Left ventricle myocardium inferior (tissue), 1 donor: ENCODE results near the gene DPF3. TPM values are rescaled to one million over a fixed set of nuclear protein-coding genes. Genes with fewer than 3 reads are reported as not detected.

Experiments
- DNase-seq: peaks from one replicate; pipeline ENCODE4 v3.0.0-alpha.2; 2020
- H3K27ac ChIP-seq: fragments of 200-600 bp; replicated peaks from 2 replicates; pipeline ENCODE4 v1.8.0; 2021
- H3K27me3 ChIP-seq: fragments of 200-600 bp; 2 replicates; pipeline ENCODE4 v1.8.0; 2021; ENCODE audit warnings: low read depth
- H3K36me3 ChIP-seq: fragments of 200-600 bp; 2 replicates; pipeline ENCODE4 v1.8.0; 2021
- H3K4me1 ChIP-seq: fragments of 200-600 bp; 2 replicates; pipeline ENCODE4 v1.8.0; 2021
- H3K4me3 ChIP-seq: fragments of 200-600 bp; 2 replicates; pipeline ENCODE4 v1.8.0; 2021; ENCODE audit warnings: mild to moderate bottlenecking, moderate library complexity
- H3K9me3 ChIP-seq: fragments of 200-600 bp; replicated peaks from 2 replicates; pipeline ENCODE4 v1.8.0; 2021
- intact Hi-C: fragments of 100-400 bp; cut with micrococcal nuclease; formaldehyde crosslinking; loops from one replicate; pipeline ENCODE4 v1.11.0; 2022
- total RNA-seq: library from RNA; stranded (reverse); fragmentation: NEBNext Ultra II Directional; extraction: Animal tissue kit (Norgen Biotek cat#: 25700); gene quantifications from one replicate; pipeline ENCODE4 v1.2.1, GENCODE V29; 2021
- TF ChIP-seq, protein P1 (sequence below): fragments of 200-600 bp; IDR thresholded peaks from 2 replicates; pipeline ENCODE4 v1.8.0; 2021; ENCODE audit warnings: antibody characterized with exemption, mild to moderate bottlenecking, borderline replicate concordance
- donor health status: DM: no; HTN: yes; CAD: no; lungs with severe emphysema.

DPF3 gene
- total RNA-seq, 1 donor from 2014 or later: 37.7 TPM

DNA sequence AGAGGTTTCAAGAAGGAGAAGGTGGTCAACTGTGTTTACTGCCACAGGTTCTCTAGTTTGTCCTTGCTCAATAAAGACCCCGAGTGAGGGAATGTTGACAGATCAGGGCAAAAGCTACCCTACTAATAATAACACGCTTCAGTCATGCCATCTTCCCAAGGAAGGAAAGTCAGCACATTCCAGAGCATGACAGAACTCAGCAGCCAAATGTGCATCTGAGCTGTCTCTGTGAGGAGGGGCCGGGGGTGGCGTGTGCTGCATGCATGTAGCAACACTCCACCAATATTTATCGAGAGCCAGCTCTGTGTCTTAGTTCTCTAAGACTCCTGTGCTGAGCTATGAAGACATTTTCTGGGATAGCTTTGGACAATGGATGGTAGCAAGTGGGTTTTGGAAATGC, 260.4 kb downstream of the DPF3 start:
- no peak for DNase-seq
- H3K9me3 ChIP-seq: peaks cover 3% of the 10 kb centered on the region
- H3K27me3 ChIP-seq: no peaks in the 10 kb centered on the region
- no peak overlapping the region for H3K27ac ChIP-seq
- H3K4me3 ChIP-seq: no peak overlapping the region
- intact Hi-C loops: no loop called here
- TF ChIP-seq, protein P1, sequence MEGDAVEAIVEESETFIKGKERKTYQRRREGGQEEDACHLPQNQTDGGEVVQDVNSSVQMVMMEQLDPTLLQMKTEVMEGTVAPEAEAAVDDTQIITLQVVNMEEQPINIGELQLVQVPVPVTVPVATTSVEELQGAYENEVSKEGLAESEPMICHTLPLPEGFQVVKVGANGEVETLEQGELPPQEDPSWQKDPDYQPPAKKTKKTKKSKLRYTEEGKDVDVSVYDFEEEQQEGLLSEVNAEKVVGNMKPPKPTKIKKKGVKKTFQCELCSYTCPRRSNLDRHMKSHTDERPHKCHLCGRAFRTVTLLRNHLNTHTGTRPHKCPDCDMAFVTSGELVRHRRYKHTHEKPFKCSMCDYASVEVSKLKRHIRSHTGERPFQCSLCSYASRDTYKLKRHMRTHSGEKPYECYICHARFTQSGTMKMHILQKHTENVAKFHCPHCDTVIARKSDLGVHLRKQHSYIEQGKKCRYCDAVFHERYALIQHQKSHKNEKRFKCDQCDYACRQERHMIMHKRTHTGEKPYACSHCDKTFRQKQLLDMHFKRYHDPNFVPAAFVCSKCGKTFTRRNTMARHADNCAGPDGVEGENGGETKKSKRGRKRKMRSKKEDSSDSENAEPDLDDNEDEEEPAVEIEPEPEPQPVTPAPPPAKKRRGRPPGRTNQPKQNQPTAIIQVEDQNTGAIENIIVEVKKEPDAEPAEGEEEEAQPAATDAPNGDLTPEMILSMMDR: no peak
- H3K36me3 ChIP-seq: no peaks in the 10 kb centered on the region
- peaks cover 20% of the 10 kb centered on the region for H3K4me1 ChIP-seq

DNA sequence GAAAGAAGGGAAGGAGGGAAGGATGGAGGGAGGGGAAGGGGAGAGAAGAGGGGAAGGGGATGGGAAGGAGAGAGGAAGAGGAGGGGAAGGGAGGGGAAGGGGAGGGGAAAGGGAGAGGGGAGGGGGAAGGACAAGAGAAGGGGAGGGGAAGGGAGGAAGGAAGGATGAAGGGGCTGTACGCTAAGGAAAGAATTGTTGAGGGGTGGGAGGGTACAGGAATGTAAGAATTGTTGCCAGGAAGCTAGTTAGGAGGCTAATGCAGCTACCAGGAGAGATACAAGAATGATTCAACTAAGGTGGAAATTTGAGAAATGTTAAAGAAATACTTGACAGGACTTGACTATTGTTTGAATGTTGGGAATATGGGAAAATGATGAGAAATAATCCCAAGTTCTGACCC, 261.2 kb downstream of the DPF3 start:
- Histone ChIP-seq H3K27me3 (no peaks in the 10 kb centered on the region), H3K27ac (no peak overlapping the region), H3K9me3 (peaks cover 3% of the 10 kb centered on the region), H3K4me1 (peaks cover 20% of the 10 kb centered on the region), H3K4me3 (no peak overlapping the region), H3K36me3 (no peaks in the 10 kb centered on the region)
- TF ChIP-seq, protein P1: no peak
- DNase-seq: no peak
- intact Hi-C loops: no loop called here

DNA sequence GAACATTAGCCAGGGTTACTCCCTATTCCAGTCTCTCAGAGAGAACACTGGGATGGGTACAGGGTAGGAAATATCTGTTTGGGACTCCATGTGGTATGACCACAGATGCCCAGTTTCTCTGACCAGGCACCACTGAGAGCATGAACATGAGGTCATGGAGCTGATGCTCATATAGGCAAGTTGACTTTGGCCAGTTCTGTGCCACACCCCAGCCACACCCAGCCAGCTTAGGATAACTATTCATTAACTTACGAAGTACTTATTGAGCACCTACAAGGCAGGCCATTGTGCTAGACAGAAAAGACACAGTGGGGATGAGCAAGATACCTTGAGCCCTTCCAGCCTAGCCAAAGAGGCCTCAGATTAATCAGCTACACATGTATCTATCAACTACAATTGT, 262.5 kb downstream of the DPF3 start:
- H3K27ac ChIP-seq: no peak overlapping the region
- intact Hi-C loops: no loop called here
- H3K36me3 ChIP-seq: peaks cover 2% of the 10 kb centered on the region
- no peaks in the 10 kb centered on the region for H3K27me3 ChIP-seq
- H3K4me3 ChIP-seq: no peak overlapping the region
- no peak for DNase-seq
- TF ChIP-seq, protein P1: no peak
- H3K9me3 ChIP-seq: peaks cover 13% of the 10 kb centered on the region
- peaks cover 20% of the 10 kb centered on the region for H3K4me1 ChIP-seq

DNA sequence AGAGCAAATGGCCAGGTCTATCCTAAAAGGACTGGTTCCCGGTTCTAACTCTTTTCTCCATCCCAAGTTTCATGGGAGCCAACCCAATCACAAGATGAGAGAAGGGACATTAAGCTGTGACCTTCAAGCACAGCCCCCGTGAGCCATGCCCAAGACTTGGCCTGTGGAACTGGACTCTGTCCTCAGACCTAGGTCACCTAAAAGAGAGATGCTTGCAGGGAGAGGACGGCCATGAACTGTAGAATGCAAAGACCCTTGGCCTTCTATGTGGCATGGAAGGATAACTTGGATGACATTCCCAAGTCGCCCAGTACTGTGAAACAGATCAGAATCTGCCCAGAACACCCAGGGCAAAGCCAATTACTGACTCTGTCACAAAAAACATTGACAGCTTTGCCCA, 263.5 kb downstream of the DPF3 start:
- Histone ChIP-seq H3K27ac (no peak overlapping the region), H3K27me3 (no peaks in the 10 kb centered on the region), H3K4me1 (peaks cover 19% of the 10 kb centered on the region), H3K4me3 (no peak overlapping the region), H3K36me3 (peaks cover 6% of the 10 kb centered on the region), H3K9me3 (peaks cover 18% of the 10 kb centered on the region)
- DNase-seq: no peak
- TF ChIP-seq, protein P1: no peak
- intact Hi-C loops: no loop called here

DNA sequence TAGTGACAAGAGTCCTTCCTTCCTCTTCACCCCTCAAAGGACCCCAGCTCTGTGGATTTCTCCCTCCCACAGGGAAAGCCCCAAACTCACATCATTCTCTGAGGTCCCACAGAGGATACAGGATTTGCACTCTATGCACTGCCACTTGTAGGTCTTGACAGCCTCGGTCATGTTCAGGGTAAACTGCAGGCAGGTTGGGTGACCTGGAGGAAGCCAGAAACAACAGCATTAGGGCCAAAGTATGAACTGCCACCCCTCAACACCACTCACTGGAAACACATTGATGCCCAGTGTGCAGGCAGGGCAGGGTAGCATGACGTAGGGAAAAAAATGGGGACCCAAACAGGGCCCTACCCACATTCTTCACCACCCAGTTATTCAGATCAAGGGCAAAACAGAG, 264.4 kb downstream of the DPF3 start:
- Histone ChIP-seq H3K9me3 (peaks cover 18% of the 10 kb centered on the region), H3K4me3 (no peak overlapping the region), H3K27me3 (no peaks in the 10 kb centered on the region), H3K4me1 (peaks cover 11% of the 10 kb centered on the region), H3K36me3 (peaks cover 6% of the 10 kb centered on the region), H3K27ac (no peak overlapping the region)
- intact Hi-C loops: no loop called here
- TF ChIP-seq, protein P1: no peak
- no peak for DNase-seq

DNA sequence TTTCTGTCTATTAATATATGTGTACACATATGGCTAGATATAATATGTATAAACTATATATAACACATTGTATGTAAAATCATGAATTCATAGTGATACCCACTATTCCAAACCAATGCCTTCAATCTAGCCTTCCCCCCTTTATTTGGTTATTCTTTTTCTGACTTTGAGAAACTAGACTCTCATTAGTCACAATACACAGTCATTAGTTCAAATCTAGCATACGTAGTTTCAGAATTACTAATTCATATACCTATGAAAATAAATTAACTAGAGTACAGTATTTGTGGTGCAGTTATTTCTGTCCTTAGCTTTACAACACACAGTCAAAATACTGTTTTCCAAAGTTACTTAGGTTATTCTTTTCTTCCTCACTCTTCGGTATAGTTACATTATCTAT, 268.2 kb downstream of the DPF3 start:
- Histone ChIP-seq H3K27me3 (no peaks in the 10 kb centered on the region), H3K4me3 (no peak overlapping the region), H3K27ac (no peak overlapping the region), H3K36me3 (peaks cover 6% of the 10 kb centered on the region), H3K9me3 (peaks cover 21% of the 10 kb centered on the region), H3K4me1 (no peaks in the 10 kb centered on the region)
- DNase-seq: no peak
- TF ChIP-seq, protein P1: no peak
- intact Hi-C loops: no loop called here
